Ishikawa (cell line): Measurements from ENCODE around the gene CRTC3.
A peak's percentile ranks its signal among the peaks of the same experiment; 100 is the strongest.

ENCODE experiments used
- CEBPB ChIP-seq: IDR thresholded peaks from 2 replicates; pipeline ENCODE4 v1.6.1; 2012
- CREB1 ChIP-seq: IDR thresholded peaks from 2 replicates; pipeline ENCODE4 v1.6.1; 2012; ENCODE audit warnings: low read depth
- EGR1 ChIP-seq: IDR thresholded peaks from 2 replicates; pipeline ENCODE4 v1.6.1; 2012
- EP300 ChIP-seq: IDR thresholded peaks from 2 replicates; pipeline ENCODE4 v1.6.1; 2012; ENCODE audit warnings: borderline replicate concordance
- FOXM1 ChIP-seq: IDR thresholded peaks from 2 replicates; pipeline ENCODE4 v1.6.1; 2012; ENCODE audit warnings: low read depth, borderline replicate concordance
- MAX ChIP-seq: IDR thresholded peaks from 2 replicates; pipeline ENCODE4 v1.6.1; 2012
- NFIC ChIP-seq: IDR thresholded peaks from 2 replicates; pipeline ENCODE4 v1.6.1; 2012
- RAD21 ChIP-seq: IDR thresholded peaks from 2 replicates; pipeline ENCODE4 v1.6.1; 2012; ENCODE audit warnings: low read depth
- REST ChIP-seq: IDR thresholded peaks from 2 replicates; pipeline ENCODE4 v1.6.1; 2012; ENCODE audit warnings: low read depth, mild to moderate bottlenecking
- TAF1 ChIP-seq: IDR thresholded peaks from 2 replicates; pipeline ENCODE4 v1.6.1; 2012; ENCODE audit warnings: low read depth, mild to moderate bottlenecking
- TCF12 ChIP-seq: IDR thresholded peaks from 2 replicates; pipeline ENCODE4 v1.6.1; 2012; ENCODE audit warnings: low read depth
- TEAD4 ChIP-seq: IDR thresholded peaks from 2 replicates; pipeline ENCODE4 v1.6.1; 2012
- USF1 ChIP-seq: IDR thresholded peaks from 2 replicates; pipeline ENCODE4 v1.6.1; 2012
- YY1 ChIP-seq: IDR thresholded peaks from 2 replicates; pipeline ENCODE4 v1.6.1; 2012; ENCODE audit warnings: low read depth
- ZBTB7A ChIP-seq: IDR thresholded peaks from 2 replicates; pipeline ENCODE4 v1.6.1; 2012; ENCODE audit warnings: low read depth

CRTC3 gene

GRCh38 chr15:90557186-90558084 lies 27.7 kb downstream of the CRTC3 start:
- TF ChIP-seq TAF1 = no peak
- no peak for TF ChIP-seq YY1
- TF ChIP-seq CEBPB = no peak
- TF ChIP-seq MAX = no peak
- TF ChIP-seq FOXM1 = no peak
- no peak for TF ChIP-seq TEAD4
- no peak for TF ChIP-seq RAD21
- no peak for TF ChIP-seq EGR1

- TF ChIP-seq REST (no peak), USF1 (no peak)
These were observed 28.4 kb downstream of the CRTC3 start for GRCh38 chr15:90558171-90558573.

- TF ChIP-seq CEBPB (no peak), EP300 (no peak)
These were observed 29.4 kb downstream of the CRTC3 start for GRCh38 chr15:90559119-90559518.

- TF ChIP-seq NFIC = peak; percentile 13; the same call in 1 of the 2 replicates
- no peak for TF ChIP-seq EGR1
- 0 out of 2 replicates have a peak, but pooled peaks have one; percentile 18 for TF ChIP-seq TEAD4
- TF ChIP-seq EP300 = peak; percentile 26; the same call in 1 of the 2 replicates
These were observed 30.6 kb downstream of the CRTC3 start for GRCh38 chr15:90560229-90560776.

- TF ChIP-seq ZBTB7A (no peak), NFIC (no peak), REST (no peak), CEBPB (no peak), EP300 (no peak), EGR1 (no peak)
These were observed 31.9 kb downstream of the CRTC3 start for GRCh38 chr15:90561344-90562244.

GRCh38 chr15:90562669-90563068 lies 32.9 kb downstream of the CRTC3 start:
- TF ChIP-seq FOXM1 (no peak), CEBPB (no peak), TCF12 (no peak), TAF1 (no peak), TEAD4 (no peak), NFIC (no peak), ZBTB7A (no peak), YY1 (no peak), RAD21 (no peak), EP300 (no peak), REST (no peak), USF1 (no peak), CREB1 (no peak), EGR1 (no peak), MAX (no peak)
